NCI-H2171 treated with DMSO at 0.1 percent for 48 hours (cell line): ENCODE data around the gene RPLP1.

Experiments used
- DNase-seq: peaks from one replicate; lab custom pipeline; 2025; lab: John Stamatoyannopoulos, UW

RPLP1 gene

DNA sequence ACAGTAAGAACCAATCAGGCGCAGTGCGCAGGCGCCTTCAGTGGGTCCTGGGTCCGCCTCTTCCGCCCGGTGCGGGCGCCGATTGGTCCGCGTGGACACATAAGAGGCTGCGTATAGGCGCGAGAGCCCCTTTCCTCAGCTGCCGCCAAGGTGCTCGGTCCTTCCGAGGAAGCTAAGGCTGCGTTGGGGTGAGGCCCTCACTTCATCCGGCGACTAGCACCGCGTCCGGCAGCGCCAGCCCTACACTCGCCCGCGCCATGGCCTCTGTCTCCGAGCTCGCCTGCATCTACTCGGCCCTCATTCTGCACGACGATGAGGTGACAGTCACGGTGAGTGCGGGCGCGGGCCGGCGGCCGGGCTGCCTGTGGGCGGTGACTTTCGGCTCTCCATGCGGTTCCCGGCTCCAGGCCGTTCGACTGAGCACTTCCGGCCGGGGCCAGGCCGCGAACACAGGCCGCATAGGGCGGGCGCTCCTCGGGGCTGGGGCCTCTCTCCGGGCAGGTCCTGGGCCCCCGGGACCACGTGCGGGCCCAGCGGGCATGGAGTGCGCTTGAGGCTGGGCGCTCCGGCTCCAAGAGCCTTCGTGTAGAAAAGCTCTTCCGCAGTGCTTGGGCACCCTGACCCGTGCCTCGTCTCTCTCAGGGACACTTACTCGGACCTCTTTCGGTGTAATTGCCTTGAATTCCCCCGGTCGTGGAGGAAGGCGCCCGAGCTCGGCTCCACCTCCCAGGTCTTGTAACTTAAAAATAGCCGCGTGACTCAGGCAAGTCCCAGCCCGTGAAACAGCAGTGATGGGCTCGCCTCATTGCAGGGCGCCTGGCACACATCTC lies at the start of gene RPLP1:
Gene RPLP1 (plus strand): TSS at position 127 of the 830 bp plus-strand sequence. CDS start 131 bp downstream, at position 258.
- peak; percentile 89 for DNase-seq

DNA sequence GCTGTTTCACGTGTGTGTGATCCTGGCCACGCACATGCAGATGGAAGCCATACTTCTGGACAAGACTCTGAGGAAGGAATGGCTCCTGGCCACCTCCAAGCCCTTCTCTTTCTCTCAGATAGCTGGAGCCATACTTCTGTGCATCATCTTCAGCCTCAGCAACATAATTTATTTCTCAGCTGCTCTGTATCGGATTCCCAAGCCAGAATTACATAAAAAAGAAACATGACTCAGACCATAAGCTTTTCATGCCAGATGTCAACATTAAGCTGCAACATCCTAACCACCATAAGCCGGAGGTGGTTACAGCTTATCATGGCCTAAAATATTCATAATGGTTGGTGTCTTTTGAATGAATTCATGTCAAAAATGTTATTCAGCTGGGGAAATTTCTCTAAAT lies 49.0 kb upstream of the RPLP1 start:
- peak; percentile 46 for DNase-seq

DNA sequence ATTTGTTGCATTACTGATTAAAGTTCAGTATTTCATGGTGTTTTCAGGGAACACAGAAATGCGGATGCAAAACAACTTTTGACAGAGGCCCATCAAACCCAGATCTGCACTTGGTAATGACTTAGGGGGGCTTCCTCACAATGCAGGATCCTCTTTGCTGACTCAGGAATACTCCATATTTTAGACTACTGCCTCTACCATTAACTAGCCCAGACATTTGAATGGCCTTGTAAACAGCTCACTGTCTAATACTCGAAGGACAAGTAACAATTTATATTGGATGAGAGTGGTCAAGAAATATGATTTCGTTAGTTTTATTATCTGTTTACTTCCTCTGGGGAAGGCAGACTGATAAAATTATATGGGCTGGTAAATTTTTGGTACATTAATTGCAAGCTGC lies 47.5 kb upstream of the RPLP1 start:
- no peak for DNase-seq

DNA sequence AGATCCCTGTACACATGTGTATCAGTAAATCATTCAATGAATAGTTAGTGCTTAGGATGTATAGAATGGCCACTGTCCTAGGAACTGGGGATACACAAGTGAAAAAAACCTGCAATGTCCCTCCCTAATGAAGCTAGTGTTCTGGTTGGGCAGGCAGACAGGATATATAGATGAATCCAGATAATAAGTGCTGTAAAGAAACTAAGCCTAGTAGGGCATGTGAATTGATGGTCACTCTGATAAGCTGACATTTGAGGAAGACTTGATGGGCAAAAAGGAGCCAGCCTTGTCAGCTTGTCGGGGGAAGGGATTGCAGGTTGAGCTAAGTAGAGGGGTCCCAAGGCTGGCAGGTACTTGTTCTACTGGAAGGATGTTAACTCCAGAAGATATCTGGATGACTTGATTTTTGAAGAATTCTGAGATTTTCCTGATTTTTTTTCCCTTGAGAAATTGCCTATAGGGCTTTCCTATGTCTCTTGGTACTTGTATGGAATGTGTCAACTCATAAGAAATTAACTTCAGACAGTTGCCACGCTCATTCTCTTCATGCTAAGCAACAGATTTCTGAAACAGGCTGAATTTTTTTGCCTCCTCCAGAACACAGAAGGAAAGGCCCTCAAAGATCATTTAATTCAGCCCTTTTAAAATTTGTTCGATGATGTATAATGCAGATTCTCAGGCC lies 44.8 kb upstream of the RPLP1 start:
- no peak for DNase-seq

DNA sequence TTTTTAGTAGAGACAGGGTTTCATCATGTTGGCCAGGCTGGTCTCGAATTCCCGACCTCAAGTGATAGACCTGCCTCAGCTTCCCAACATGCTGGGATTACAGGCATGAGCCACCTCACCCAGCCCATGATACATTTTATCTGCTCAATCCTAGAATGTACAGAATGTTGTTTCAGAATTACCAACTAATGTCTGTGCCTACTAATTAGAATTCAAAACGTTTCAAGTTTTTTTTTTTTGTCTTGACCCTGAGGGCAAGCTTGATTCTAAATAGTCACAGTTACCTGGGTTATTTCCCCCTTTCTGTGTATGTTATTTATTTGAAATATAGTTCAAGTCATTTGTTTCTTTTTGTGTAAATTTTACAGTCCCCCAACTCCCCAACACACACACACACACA lies 43.8 kb upstream of the RPLP1 start:
- no peak for DNase-seq

DNA sequence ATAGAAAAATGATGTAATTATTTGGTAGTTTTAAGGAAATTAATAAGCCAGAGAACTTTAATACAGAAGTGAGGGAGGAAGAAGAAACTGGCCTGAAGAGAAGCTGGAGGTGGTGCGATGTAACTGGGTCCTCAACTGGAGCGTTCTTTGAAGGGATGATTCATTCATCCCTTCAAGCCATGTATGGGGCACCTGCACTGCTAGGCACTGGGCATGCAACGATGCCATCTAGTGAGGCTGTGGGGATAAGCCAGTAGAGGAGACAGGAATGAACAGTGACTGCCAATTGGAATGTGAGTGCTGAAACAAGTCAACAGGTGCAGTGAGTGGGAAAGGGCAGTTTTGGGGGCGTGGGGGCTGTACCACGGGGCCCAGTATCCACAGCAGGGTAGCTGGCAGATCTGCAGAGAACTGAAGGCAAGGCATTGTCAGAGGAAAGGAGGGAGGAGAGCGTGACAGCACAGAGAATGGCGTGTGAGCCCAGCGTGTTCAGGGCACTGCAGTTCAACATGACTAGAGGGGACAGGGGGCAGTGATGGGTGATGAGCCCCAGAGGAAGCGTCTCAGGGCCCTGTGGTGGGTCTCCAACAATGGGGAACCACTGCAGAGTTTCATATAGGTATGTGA lies 42.3 kb upstream of the RPLP1 start:
- peak; percentile 71 for DNase-seq

DNA sequence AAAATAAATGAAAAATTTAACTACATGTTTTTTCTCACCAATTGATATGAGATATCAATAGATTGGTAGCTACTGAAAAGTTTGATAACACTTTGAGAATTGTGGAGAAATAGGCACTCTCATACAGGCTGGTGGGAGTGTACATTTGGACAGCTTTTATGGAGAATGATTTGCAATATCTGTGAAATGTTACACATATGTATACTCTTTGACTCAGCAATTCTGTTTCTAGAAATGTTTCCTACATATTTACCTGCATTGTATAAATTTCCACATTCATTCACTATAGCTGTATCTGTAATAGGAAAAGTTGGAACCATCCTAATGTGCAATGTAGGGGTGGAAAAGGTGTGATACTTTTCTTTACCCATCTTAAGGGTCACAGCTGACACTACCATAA lies 40.3 kb upstream of the RPLP1 start:
- no peak for DNase-seq

DNA sequence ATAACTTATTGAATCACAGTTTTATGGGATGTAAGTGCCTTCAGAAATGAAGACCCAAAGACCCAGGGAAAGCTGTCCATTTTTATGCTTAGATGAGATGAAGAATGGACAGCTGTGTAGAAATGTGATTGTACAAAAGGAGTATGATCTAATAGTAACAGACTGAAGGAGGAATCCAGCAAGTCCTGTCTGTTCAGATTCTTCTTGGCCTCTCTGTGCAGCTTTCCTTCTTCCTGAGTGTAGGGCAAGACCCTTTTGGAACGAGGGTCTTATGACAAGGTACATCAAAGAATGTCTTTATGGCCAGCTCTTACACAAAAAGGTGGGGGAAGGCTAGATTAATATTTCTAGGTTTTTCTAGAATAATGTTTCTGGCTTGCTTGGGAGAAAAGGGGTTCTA lies 39.9 kb upstream of the RPLP1 start:
- DNase-seq = no peak

DNA sequence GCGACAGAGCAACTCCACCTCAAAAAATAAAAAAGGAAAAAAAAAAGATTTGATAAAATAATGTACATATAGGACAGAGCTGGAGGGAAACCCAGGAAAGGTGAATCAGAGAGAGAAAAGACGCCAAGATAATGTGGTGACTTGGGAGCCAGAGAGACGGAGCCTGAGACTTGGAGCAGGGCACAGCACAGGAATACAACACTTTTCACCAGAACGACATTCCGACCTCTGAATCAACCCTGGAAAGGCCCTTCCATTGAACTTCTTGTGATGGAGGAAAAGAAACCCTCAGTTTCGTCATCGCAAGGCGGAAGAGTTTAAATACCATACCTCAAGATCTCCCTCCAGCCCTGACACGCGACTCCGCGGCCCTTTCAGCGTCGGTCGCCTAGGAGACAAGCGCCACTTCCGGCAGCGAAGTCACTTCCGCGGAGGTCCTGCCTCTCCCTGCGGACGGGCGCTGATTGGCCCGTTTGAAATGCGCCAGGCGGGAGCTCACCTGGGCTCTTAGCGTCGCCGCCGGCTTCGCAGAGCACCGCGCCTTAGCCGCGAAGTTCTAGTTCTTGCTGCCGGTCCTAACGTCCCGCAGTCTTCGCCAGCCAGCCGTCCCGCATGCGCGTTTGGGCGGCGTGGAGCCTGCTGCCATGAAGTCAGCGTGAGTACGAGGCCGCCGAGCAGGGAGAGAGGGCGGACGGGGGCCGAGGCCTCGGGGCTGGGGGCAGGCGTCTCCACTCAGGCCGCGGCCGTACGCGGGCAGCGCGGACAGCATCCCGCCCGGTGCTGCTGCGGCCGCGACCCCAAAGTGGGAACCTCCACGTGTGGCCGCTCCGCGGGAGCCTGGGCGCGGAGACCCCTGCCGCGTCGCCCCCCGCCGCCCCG lies 38.6 kb upstream of the RPLP1 start, which contains the start of gene KIF23:
Gene KIF23 (plus strand): TSS at position 528 of the 879 bp plus-strand sequence. CDS start 117 bp downstream, at position 645.
- DNase-seq = peak; percentile 96

DNA sequence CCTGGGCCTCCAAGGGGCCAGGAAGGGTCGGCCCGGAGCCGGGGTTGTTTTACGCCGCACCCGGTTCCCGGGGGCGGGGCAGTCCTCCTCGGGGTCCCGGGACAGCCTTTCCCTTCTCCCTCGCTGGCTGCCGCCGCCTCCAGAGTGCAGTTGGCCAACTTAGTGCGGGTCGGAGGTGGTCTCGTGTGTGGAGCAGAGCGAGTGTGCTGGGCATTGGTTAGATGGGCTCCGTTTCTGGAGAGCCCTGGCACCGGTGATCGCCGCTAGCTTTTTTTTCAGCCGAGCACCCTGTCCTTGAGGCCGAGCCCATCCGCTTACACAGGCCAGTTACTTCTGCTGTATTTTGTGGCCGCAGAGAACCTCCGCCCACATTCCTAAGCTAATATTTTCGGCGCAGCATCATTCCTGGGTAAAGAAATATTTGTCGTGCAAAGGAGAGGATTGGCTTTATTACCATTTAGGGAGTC lies 37.9 kb upstream of the RPLP1 start:
- peak; percentile 32 for DNase-seq

DNA sequence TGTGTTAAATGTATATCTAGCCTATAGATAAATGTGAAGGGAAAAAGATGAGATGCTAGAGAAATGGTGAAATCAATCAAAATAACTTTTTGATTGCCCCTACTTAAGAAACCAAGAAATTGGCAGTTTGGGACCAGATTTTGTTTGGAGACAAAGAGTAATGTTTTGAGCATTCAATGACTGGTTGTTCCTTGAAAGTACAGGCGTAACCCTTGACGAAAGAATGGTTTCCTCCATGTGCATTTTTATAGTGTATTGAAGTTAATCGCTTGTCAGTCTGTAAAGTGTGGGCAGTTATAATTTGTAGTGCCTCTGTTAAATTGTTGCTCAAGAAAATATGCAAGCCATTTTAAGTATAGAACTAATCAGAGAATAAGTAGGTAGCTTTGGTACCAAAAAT lies 37.2 kb upstream of the RPLP1 start:
- no peak for DNase-seq

DNA sequence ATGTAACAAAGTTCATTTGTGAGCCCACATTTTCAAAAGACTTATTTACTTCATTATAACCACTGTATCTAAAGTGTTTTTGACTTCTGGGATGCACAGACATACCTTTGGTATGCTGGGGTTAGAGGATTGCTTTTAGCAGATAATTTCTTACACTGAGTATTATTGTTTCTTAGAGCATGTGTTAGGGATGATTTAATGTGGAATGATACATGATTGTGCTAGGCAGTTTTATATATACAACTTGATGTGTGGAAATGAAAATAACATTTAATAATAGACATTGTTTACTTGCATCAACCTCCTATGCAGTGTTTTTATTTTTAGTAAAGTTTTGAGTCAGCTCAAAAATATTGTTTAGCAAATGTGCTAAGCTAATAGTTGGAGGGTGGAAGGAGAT lies 35.0 kb upstream of the RPLP1 start:
- no peak for DNase-seq

DNA sequence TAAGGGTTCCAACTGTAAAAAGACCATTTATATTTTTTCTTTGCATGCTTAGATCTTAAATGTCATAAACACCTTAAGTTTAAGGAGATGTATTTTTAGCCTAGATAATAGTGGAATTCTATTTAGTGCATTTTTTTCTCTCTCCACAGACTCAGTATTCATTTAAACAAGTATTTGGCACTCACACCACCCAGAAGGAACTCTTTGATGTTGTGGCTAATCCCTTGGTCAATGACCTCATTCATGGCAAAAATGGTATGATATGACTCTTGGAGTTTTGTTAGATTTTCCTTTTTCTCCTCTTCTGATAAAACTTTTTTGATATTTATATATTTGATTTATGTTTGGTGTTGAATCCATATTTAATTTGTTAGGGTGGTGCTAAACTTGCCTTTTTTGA lies 31.1 kb upstream of the RPLP1 start:
- no peak for DNase-seq

DNA sequence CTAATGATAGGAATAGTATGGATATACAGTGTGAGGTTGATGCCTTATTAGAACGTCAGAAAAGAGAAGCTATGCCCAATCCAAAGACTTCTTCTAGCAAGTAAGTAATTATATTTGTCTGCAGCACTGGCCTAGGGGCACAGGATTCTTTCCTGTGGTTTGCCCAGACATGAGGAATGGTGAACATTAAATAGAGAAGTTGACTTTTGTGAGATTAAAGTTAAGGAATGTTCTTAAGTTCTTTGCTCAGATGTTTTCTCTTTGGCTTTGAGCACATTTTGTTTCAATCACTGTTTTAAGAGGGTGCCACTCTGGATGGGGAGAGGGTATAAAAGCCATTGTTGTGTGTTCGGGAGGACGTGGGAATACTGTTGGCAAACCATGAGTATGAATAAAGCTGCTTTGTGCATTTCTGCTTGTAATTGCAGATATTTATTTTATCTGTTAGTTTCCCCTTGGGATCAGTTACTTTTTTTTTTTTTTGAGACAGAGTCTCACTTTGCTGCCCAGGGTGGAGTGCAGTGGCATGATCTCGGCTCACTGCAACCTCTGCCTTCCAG lies 30.2 kb upstream of the RPLP1 start:
- no peak for DNase-seq

DNA sequence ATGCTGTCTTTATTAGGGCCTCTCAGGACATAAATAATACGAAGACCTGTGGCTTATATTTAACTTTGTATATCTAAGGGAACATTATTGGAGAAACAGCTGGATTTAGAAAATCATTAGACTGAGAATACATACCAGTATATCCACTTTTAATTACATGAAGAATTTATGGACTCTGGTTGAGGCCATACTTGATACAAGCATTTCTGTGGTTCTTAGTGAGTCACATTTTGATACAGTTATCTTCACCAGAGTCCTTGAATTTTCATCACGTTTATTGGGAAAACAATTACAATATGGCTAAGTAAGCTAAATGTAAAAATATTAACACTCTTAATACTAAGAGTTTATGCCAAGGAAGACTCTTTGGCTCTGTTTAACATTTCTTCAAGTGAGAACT lies 28.6 kb upstream of the RPLP1 start:
- DNase-seq = no peak

DNA sequence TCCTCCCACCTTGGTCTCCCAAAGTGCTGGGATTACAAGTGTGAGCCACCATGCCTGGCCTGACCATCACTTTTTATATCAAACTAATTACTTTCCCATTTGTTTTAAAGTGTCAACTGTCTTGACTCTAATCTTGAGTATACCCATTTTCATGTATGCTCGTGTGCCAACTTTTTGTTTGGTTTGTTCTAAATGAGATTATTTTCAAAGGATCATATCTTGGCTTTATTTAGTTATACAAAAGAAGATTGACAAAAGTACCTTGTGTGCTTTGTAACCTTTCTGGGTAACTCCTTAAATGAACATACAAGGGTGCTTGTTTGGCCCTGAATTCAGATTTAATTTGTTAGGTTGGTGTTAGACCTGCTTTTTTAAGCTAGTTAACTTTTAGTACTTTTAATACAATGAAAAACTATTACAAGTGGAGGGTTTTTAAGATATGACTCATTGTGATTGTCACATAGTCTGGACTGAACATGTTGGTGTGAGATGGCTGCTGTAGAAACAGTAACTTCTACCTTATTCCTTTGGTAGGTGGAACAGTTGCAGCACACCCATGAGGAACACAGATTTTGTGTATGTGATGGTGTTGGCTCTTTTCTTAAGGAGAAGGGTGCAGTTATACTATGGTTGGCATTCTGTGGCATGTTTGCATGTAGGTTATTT lies 27.7 kb upstream of the RPLP1 start:
- DNase-seq = no peak

DNA sequence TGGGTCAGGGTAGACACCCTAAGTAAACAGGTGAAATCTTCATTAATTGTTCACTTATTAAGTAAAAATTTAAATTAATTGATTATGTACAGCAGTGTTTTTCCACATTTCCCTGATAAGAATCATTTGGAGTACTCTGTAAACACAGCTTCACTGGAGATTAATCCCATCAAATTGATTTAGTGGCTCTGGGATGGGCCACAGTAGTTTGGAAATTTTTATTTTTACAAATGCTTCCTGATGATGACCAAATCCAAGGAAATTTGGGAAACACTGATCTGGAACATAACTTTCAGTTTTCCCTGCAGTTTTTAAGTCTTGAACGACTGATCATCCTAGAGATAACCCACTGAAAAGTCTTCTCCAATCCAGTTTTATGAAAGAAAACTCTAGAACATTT lies 18.8 kb upstream of the RPLP1 start:
- DNase-seq = no peak

DNA sequence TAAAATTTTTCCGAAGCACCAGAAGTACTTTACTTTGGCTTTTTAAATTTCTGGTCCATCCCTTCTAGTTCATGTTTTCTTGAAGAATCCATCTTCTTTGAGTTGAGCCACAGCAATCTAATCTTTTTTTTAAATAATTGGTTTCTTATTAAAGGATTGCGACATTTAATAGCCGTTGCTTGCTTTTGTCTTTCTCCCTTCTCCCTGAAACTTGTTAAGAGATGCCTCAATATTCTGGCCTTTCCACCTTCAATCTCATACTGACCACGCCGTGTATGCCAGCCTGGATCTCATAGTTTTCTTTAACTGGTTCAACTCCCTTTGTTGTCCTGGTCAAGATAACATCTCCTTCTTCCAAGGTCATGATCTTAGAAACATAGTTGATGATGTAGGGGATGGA lies 18.4 kb upstream of the RPLP1 start:
- DNase-seq = no peak

DNA sequence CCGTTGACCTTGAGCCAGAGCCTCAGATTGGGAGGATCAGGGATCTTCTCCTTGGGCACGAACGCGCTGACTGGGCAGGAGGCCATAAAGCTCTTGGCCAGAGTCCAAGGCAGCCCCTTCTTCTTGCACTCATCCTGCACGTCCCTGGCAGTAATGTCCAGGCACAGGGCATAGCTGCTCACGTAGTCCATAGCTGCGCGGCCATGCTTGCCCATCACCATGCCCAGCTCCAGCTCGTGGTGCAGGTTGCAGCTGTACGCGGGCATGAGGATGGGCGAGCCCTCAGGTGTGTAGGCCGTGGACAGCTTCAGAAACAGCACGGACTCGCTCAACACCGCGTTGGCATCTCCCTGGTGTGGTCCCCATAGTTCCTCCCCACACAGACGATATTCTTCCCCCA lies 17.9 kb upstream of the RPLP1 start:
- DNase-seq = no peak

DNA sequence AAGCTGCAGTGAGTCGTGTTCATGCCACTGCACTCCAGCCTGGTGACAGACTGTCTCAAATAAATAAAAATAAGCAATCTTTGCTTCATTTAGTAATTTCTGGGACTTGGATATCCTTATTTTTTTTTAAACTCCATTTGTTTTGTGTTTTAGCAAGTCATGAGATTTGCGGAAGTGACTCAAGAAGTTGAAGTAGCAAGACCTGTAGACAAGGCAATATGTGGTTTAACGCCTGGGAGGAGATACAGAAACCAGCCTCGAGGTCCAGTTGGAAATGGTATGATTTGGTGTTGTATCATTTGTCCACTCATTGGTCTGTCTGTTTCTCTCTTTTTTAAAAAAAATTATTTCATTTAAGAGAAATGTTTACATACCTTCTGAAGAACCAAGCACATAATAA lies 16.6 kb upstream of the RPLP1 start:
- DNase-seq = no peak

DNA sequence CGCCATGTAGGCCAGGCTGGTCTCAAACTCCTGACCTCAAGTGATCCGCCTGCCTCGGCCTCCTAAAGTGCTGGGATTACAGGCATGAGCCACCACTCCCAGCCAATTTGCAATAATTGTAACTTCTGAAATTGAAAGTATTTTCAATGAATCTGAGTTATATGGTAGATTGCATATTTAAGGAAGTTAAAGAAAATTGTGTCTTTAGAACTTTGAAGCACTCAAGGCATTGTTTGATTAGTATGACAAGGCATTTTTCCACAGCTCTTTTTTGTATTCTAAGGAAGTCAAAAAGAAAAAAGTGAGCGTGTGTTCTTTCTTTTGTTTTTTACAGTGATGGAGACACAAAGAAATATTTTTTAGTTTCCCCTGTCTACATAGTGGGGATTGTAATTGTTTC lies 15.7 kb upstream of the RPLP1 start:
- DNase-seq = no peak
